GM12878 (cell line): ENCODE measurements around the gene KIF20B. TPM values are rescaled to one million over a fixed set of nuclear protein-coding genes. Genes with fewer than 3 reads are reported as not detected.

Experiments
- FOXK2 ChIP-seq: fragments of 450-650 bp; IDR thresholded peaks from 2 replicates; pipeline ENCODE4 v1.6.1; 2017; ENCODE audit warnings: mild to moderate bottlenecking, moderate library complexity
- HDAC2 ChIP-seq: fragments of 200-600 bp; sonication (generic); IDR thresholded peaks from 2 replicates; pipeline ENCODE4 v1.6.1; 2017
- HDAC6 ChIP-seq: fragments of 200-600 bp; sonication (generic); IDR thresholded peaks from one replicate; pipeline ENCODE4 v1.8.0; 2017; ENCODE audit warnings: antibody characterized with exemption; ENCODE audit not compliant: unreplicated experiment
- IKZF2 ChIP-seq, 2 experiments: fragments of 450-650 bp; IDR thresholded peaks; 2 replicates each; pipeline ENCODE4 v1.6.1; 2017; ENCODE audit warnings: mild to moderate bottlenecking in 2 of 2, moderate library complexity in 2 of 2
- NFIC ChIP-seq: IDR thresholded peaks from 2 replicates; pipeline ENCODE4 v1.6.1; 2012; ENCODE audit warnings: low read depth, mild to moderate bottlenecking, inconsistent platforms, low read length, moderate library complexity
- NFYB ChIP-seq: IDR thresholded peaks from 2 replicates; pipeline ENCODE4 v1.6.1; 2011; ENCODE audit warnings: low read depth, mild to moderate bottlenecking, low read length, improper control_type of control experiment, moderate library complexity; ENCODE audit not compliant: insufficient read depth
- PRDM15 ChIP-seq: fragments of 450-650 bp; formaldehyde crosslinking; IDR thresholded peaks from 2 replicates; pipeline ENCODE4 v1.4.0; 2020; ENCODE audit warnings: mild to moderate bottlenecking, moderate library complexity
- RAD51 ChIP-seq: fragments of 450-650 bp; IDR thresholded peaks from 2 replicates; pipeline ENCODE4 v1.6.1; 2016; ENCODE audit warnings: moderate library complexity, mild to moderate bottlenecking, inconsistent platforms
- RCOR1 ChIP-seq: conservative IDR thresholded peaks from 2 replicates; pipeline ENCODE4 v1.6.1; 2012; ENCODE audit warnings: low read depth, low read length, improper control_type of control experiment
- SIN3A ChIP-seq: IDR thresholded peaks from 2 replicates; pipeline ENCODE4 v1.6.1; 2012; ENCODE audit warnings: low read depth, low read length, improper control_type of control experiment
- SIX5 ChIP-seq: IDR thresholded peaks from 2 replicates; pipeline ENCODE4 v1.6.1; 2011; ENCODE audit warnings: mild to moderate bottlenecking, low read depth, low read length, moderate library complexity; ENCODE audit not compliant: severe bottlenecking
- SMAD5 ChIP-seq: IDR thresholded peaks from 2 replicates; pipeline ENCODE4 v1.6.1; 2016; ENCODE audit warnings: antibody characterized with exemption, low read depth
- SMC3 ChIP-seq: IDR thresholded peaks from 2 replicates; pipeline ENCODE4 v1.6.1; 2011; ENCODE audit warnings: low read length, improper control_type of control experiment, borderline replicate concordance
- SUPT20H ChIP-seq: IDR thresholded peaks from 2 replicates; pipeline ENCODE4 v1.6.1; 2011; ENCODE audit warnings: low read depth, mild to moderate bottlenecking, low read length, moderate library complexity, borderline replicate concordance; ENCODE audit not compliant: control insufficient read depth
- TARDBP ChIP-seq: IDR thresholded peaks from 2 replicates; pipeline ENCODE4 v1.6.1; 2016; ENCODE audit warnings: borderline replicate concordance
- TCF12 ChIP-seq: IDR thresholded peaks from 2 replicates; pipeline ENCODE4 v1.6.1; 2011; ENCODE audit warnings: low read depth, mild to moderate bottlenecking, low read length
- YBX1 ChIP-seq: fragments of 450-650 bp; IDR thresholded peaks from 2 replicates; pipeline ENCODE4 v1.6.1; 2016; ENCODE audit warnings: antibody characterized with exemption
- ZBTB11 ChIP-seq: fragments of 450-650 bp; formaldehyde crosslinking; IDR thresholded peaks from 2 replicates; pipeline ENCODE4 v1.5.0; 2022; ENCODE audit warnings: mild to moderate bottlenecking, missing genetic modification characterization
- ZBTB4 ChIP-seq: fragments of 450-650 bp; formaldehyde crosslinking; IDR thresholded peaks from 2 replicates; pipeline ENCODE4 v1.4.0; 2022; ENCODE audit warnings: mild to moderate bottlenecking, moderate library complexity
- ZNF384 ChIP-seq: IDR thresholded peaks from 2 replicates; pipeline ENCODE4 v1.6.1; 2012; ENCODE audit warnings: low read depth, mild to moderate bottlenecking, low read length, improper control_type of control experiment, borderline replicate concordance
- polyA plus RNA-seq, 11 experiments: library from polyadenylated mRNA; depleted of rRNA in 4 of 11; unstranded in 6 of 11; stranded (reverse) in 5 of 11; fragments of >200 nt; fragmentation: Nextera tagmentation in 4 of 11; fragmentation: Illumina TruSeq in 1 of 11; extraction: Ambion mirVana in 4 of 11; extraction: Trizol in 1 of 11; gene quantifications; 1 replicate in 1 of 11; 2 replicates in 10 of 11; pipeline versions ENCODE4 v1.2.1 to v1.2.3, GENCODE V29; 2011 to 2016; ENCODE audit warnings: inconsistent platforms in 2 of 11, missing spikeins in 2 of 11, low read depth in 1 of 11
- total RNA-seq, 4 experiments: library from RNA; depleted of rRNA in 3 of 4; stranded (reverse); fragments of >200 nt in 3 of 4; fragmentation: Illumina TruSeq in 1 of 4; extraction: Trizol in 1 of 4; gene quantifications; 2 replicates each; pipeline versions ENCODE4 v1.2.1 to v1.2.3, GENCODE V29; 2013 to 2021

KIF20B gene
- total and polyA plus RNA-seq, 10 of the 15 experiments (the other 5 are each of a cell fraction or from before 2014, with no cell fraction given) = 15.6 to 67.7 (median 44.3) TPM

- TF ChIP-seq ZBTB11 (no peak), HDAC6 (peak; percentile 63), ZNF384 (no peak), RCOR1 (0 out of 2 replicates have a peak, but pooled peaks have one; percentile 35), ZBTB4 (CRISPR knock-in tag) (no peak), NFIC (0 out of 2 replicates have a peak, but pooled peaks have one; percentile 19), YBX1 (no peak), SIX5 (peak; percentile 14), NFYB (peak; percentile 96), SMC3 (no peak), PRDM15 (CRISPR knock-in tag) (no peak), SUPT20H (no peak), IKZF2 (IDR thresholded peaks at IDR 0.05) (peak in 1 of 2 experiments; percentile 43; a peak in 1 of 4 replicates), TCF12 (no peak), HDAC2 (peak; percentile 95), TARDBP (peak; percentile 31; the same call in 1 of the 2 replicates), SIN3A (peak; percentile 100), SMAD5 (peak; percentile 61), FOXK2 (no peak), RAD51 (no peak)
These were observed at the start of gene KIF20B (continued) for GRCh38 chr10:89701242-89702120.
